ENCODE results near the gene ABI3BP.

ABI3BP gene

GRCh38 chr3:100833483-100833882, 159.7 kb downstream of the ABI3BP start:
- no peak for TF ChIP-seq CTCF (IDR thresholded peaks at IDR 0.05; ENCODE audit: low read depth, low read length, missing control alignments)
- H3K4me3 ChIP-seq (ENCODE audit: low read depth, low read length) = no peak overlapping the region
- no peak for DNase-seq (ENCODE audit: low read depth)
- in situ Hi-C loops (cut with HindIII; ENCODE audit: low sequenced_read_pairs) = no loop called here

GRCh38 chr3:100831629-100832028, 161.6 kb downstream of the ABI3BP start:
- DNase-seq (ENCODE audit: low read depth) = no peak
- no peak for TF ChIP-seq CTCF (IDR thresholded peaks at IDR 0.05; ENCODE audit: low read depth, low read length, missing control alignments)
- no peak overlapping the region for H3K4me3 ChIP-seq (ENCODE audit: low read depth, low read length)
- in situ Hi-C loops (cut with HindIII; ENCODE audit: low sequenced_read_pairs) = no loop called here

GRCh38 chr3:100830931-100831330, 162.3 kb downstream of the ABI3BP start:
- H3K4me3 ChIP-seq (ENCODE audit: low read depth, low read length) = no peak overlapping the region
- DNase-seq (ENCODE audit: low read depth) = no peak
- no peak for TF ChIP-seq CTCF (IDR thresholded peaks at IDR 0.05; ENCODE audit: low read depth, low read length, missing control alignments)
- in situ Hi-C loops (cut with HindIII; ENCODE audit: low sequenced_read_pairs) = no loop called here

- in situ Hi-C loops (cut with HindIII; ENCODE audit: low sequenced_read_pairs) = no loop called here
- H3K4me3 ChIP-seq (ENCODE audit: low read depth, low read length) = no peak overlapping the region
- TF ChIP-seq CTCF (IDR thresholded peaks at IDR 0.05; ENCODE audit: low read depth, low read length, missing control alignments) = no peak
- DNase-seq (ENCODE audit: low read depth) = no peak
Observed at GRCh38 chr3:100825574-100825973, 167.6 kb downstream of the ABI3BP start.

GRCh38 chr3:100815583-100815982, 177.6 kb downstream of the ABI3BP start:
- in situ Hi-C loops (cut with HindIII; ENCODE audit: low sequenced_read_pairs) = no loop called here
- no peak overlapping the region for H3K4me3 ChIP-seq (ENCODE audit: low read depth, low read length)
- no peak for TF ChIP-seq CTCF (IDR thresholded peaks at IDR 0.05; ENCODE audit: low read depth, low read length, missing control alignments)
- DNase-seq (ENCODE audit: low read depth) = no peak

- no peak for TF ChIP-seq CTCF (IDR thresholded peaks at IDR 0.05; ENCODE audit: low read depth, low read length, missing control alignments)
Observed at GRCh38 chr3:100813828-100814227, 179.4 kb downstream of the ABI3BP start.

More at GRCh38 chr3:100813828-100814227, 179.4 kb downstream of the ABI3BP start:
- in situ Hi-C loops (cut with HindIII; ENCODE audit: low sequenced_read_pairs) = no loop called here
- no peak overlapping the region for H3K4me3 ChIP-seq (ENCODE audit: low read depth, low read length)
- DNase-seq (ENCODE audit: low read depth) = no peak

All from astrocyte of the cerebellum (primary cell).